GM12878 (cell line): ENCODE results near the gene ARHGEF3. TPM values are rescaled to one million over a fixed set of nuclear protein-coding genes. Genes with fewer than 3 reads are reported as not detected.

Source experiments
- ASH2L ChIP-seq: fragments of 300-600, 200-600 bp; sonication (generic); IDR thresholded peaks from 2 replicates; pipeline ENCODE4 v1.6.1; 2017; ENCODE audit warnings: low read depth, mild to moderate bottlenecking, borderline replicate concordance
- CTCF ChIP-seq, 3 experiments: IDR thresholded peaks in 2 of 3; conservative IDR thresholded peaks in 1 of 3; 2 replicates each; pipeline ENCODE4 v1.5.1; 2011; ENCODE audit warnings: low read depth in 3 of 3, low read length in 3 of 3, mild to moderate bottlenecking in 3 of 3, control low read depth in 2 of 3, moderate library complexity in 2 of 3, inconsistent platforms in 1 of 3, mixed read lengths in 1 of 3; ENCODE audit not compliant: control insufficient read depth in 2 of 3, insufficient read depth in 1 of 3; ENCODE audit errors: extremely low read depth in 1 of 3
- CUX1 ChIP-seq: IDR thresholded peaks from 2 replicates; pipeline ENCODE4 v1.6.1; 2012; ENCODE audit warnings: improper control_type of control experiment, low read depth, low read length; ENCODE audit not compliant: insufficient replicate concordance
- EED ChIP-seq: sonication (generic); IDR thresholded peaks from 2 replicates; pipeline ENCODE4 v1.6.1; 2016; ENCODE audit warnings: antibody characterized with exemption, low read depth
- ETV6 ChIP-seq, 2 experiments: fragments of 450-650 bp in 1 of 2; IDR thresholded peaks in 1 of 2; conservative IDR thresholded peaks in 1 of 2; 2 replicates each; pipeline ENCODE4 v1.6.1; 2014; ENCODE audit warnings: antibody characterized with exemption in 1 of 2, borderline replicate concordance in 1 of 2, low read depth in 1 of 2, mild to moderate bottlenecking in 1 of 2, moderate library complexity in 1 of 2
- IKZF2 ChIP-seq, 2 experiments: fragments of 450-650 bp; IDR thresholded peaks; 2 replicates each; pipeline ENCODE4 v1.6.1; 2017; ENCODE audit warnings: mild to moderate bottlenecking in 2 of 2, moderate library complexity in 2 of 2
- IRF4 ChIP-seq: IDR thresholded peaks from 2 replicates; pipeline ENCODE4 v1.6.1; 2011; ENCODE audit warnings: low read depth, low read length
- LARP7 ChIP-seq: fragments of 450-650 bp; IDR thresholded peaks from 2 replicates; pipeline ENCODE4 v1.6.1; 2017; ENCODE audit warnings: mild to moderate bottlenecking
- MXI1 ChIP-seq: fragments of 150-350 bp; IDR thresholded peaks from 2 replicates; pipeline ENCODE4 v1.6.1; 2011; ENCODE audit warnings: low read depth, mild to moderate bottlenecking, inconsistent platforms, low read length, improper control_type of control experiment
- MYC ChIP-seq: IDR thresholded peaks from 2 replicates; pipeline ENCODE4 v1.6.1; 2011; ENCODE audit warnings: mild to moderate bottlenecking, low read length, moderate library complexity, inconsistent platforms; ENCODE audit not compliant: insufficient read depth, insufficient replicate concordance, insufficient read length, severe bottlenecking
- SP1 ChIP-seq: IDR thresholded peaks from one replicate; pipeline ENCODE4 v1.6.1; 2011; ENCODE audit warnings: low read depth, low read length
- SREBF2 ChIP-seq: IDR thresholded peaks from 2 replicates; pipeline ENCODE4 v1.6.1; 2012; ENCODE audit warnings: mild to moderate bottlenecking, low read length
- SRF ChIP-seq, 2 experiments: IDR thresholded peaks; 2 replicates each; pipeline ENCODE4 v1.6.1; 2011; ENCODE audit warnings: low read depth in 2 of 2, low read length in 2 of 2, mild to moderate bottlenecking in 1 of 2, moderate library complexity in 1 of 2
- SUZ12 ChIP-seq: fragments of 200-600 bp; sonication (generic); IDR thresholded peaks from one replicate; pipeline ENCODE4 v1.6.1; 2018; ENCODE audit warnings: antibody characterized with exemption, mild to moderate bottlenecking; ENCODE audit not compliant: unreplicated experiment
- polyA plus RNA-seq, 11 experiments: library from polyadenylated mRNA; depleted of rRNA in 4 of 11; unstranded in 6 of 11; stranded (reverse) in 5 of 11; fragments of >200 nt; fragmentation: Nextera tagmentation in 4 of 11; fragmentation: Illumina TruSeq in 1 of 11; extraction: Ambion mirVana in 4 of 11; extraction: Trizol in 1 of 11; gene quantifications; 1 replicate in 1 of 11; 2 replicates in 10 of 11; pipeline versions ENCODE4 v1.2.1 to v1.2.3, GENCODE V29; 2011 to 2016; ENCODE audit warnings: inconsistent platforms in 2 of 11, missing spikeins in 2 of 11, low read depth in 1 of 11
- total RNA-seq, 4 experiments: library from RNA; depleted of rRNA in 3 of 4; stranded (reverse); fragments of >200 nt in 3 of 4; fragmentation: Illumina TruSeq in 1 of 4; extraction: Trizol in 1 of 4; gene quantifications; 2 replicates each; pipeline versions ENCODE4 v1.2.1 to v1.2.3, GENCODE V29; 2013 to 2021
- TF ChIP-seq, protein P1 (sequence below): IDR thresholded peaks from 2 replicates; pipeline ENCODE4 v1.6.1; 2012; ENCODE audit warnings: mild to moderate bottlenecking, low read depth, low read length
- TF ChIP-seq, protein P2 (sequence below): fragments of 450-650 bp; IDR thresholded peaks from 2 replicates; pipeline ENCODE4 v1.6.1; 2017; ENCODE audit warnings: borderline replicate concordance

The ARHGEF3 gene
- total and polyA plus RNA-seq, 10 of the 15 experiments (the other 5 are each of a cell fraction or from before 2014, with no cell fraction given): 21.8 to 78.7 (median 56.2) TPM

DNA sequence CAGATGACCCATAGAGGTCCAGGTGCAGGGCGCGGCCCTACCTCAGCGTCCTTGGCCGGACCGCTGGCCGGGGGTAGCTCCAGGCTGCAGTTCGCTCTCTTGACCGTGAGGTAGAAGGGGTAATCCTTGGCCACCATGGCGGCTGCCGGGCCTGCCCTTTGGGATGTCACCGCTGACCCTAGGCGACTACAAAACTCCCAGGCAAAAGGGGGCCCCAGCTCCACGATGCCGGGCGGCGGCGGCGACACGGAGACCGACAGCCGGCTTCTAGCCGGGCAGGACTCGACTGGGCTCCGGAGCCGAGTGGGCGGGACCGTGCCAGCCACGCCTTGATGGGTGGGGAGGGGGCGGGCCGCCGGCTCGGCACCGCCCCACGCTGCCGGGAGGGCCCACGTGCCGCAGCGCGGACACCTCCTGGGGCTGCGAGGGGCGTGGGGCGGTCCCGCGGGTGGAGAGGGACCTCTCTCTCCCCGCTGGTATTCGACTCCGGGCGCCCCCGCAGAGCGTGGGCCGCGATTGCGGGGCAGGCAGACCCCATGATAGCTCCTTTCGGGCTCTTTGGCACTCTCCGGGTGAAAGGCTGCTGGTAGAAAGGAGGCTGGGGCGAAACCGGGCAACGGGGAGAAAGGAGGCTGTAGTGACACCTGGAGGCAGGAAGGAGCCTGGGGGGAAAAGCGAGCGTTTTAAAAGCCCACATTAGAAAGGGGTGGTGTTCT is at the start of gene ARHGEF3 (continued):
- TF ChIP-seq, protein P1, sequence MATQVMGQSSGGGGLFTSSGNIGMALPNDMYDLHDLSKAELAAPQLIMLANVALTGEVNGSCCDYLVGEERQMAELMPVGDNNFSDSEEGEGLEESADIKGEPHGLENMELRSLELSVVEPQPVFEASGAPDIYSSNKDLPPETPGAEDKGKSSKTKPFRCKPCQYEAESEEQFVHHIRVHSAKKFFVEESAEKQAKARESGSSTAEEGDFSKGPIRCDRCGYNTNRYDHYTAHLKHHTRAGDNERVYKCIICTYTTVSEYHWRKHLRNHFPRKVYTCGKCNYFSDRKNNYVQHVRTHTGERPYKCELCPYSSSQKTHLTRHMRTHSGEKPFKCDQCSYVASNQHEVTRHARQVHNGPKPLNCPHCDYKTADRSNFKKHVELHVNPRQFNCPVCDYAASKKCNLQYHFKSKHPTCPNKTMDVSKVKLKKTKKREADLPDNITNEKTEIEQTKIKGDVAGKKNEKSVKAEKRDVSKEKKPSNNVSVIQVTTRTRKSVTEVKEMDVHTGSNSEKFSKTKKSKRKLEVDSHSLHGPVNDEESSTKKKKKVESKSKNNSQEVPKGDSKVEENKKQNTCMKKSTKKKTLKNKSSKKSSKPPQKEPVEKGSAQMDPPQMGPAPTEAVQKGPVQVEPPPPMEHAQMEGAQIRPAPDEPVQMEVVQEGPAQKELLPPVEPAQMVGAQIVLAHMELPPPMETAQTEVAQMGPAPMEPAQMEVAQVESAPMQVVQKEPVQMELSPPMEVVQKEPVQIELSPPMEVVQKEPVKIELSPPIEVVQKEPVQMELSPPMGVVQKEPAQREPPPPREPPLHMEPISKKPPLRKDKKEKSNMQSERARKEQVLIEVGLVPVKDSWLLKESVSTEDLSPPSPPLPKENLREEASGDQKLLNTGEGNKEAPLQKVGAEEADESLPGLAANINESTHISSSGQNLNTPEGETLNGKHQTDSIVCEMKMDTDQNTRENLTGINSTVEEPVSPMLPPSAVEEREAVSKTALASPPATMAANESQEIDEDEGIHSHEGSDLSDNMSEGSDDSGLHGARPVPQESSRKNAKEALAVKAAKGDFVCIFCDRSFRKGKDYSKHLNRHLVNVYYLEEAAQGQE: no peak
- TF ChIP-seq SREBF2 (no peak), SRF (IDR thresholded peaks at IDR 0.05; ENCODE audit: low read depth in 2 of 2, low read length in 2 of 2) (no peak), SP1 (peak; percentile 52), IRF4 (no peak), ETV6 (conservative IDR thresholded peaks at IDR 0.05 in 1 of 2, IDR thresholded peaks at IDR 0.05 in 1 of 2; ENCODE audit: borderline replicate concordance in 1 of 2, low read depth in 1 of 2) (no peak), CTCF (IDR thresholded peaks at IDR 0.05 in 2 of 3, conservative IDR thresholded peaks at IDR 0.05 in 1 of 3; ENCODE audit: control insufficient read depth in 2 of 3, extremely low read depth in 1 of 3, insufficient read depth in 1 of 3, low read depth in 3 of 3, low read length in 3 of 3) (peak; percentile 70 to 81 (median 75)), ASH2L (0 out of 2 replicates have a peak, but pooled peaks have one; percentile 46), IKZF2 (IDR thresholded peaks at IDR 0.05) (peak in 1 of 2 experiments; percentile 39; a peak in 1 of 4 replicates), MYC (no peak), CUX1 (no peak), MXI1 (peak; percentile 91), LARP7 (peak; percentile 71; the same call in 1 of the 2 replicates), SUZ12 (no peak), EED (peak; percentile 43; the same call in 1 of the 2 replicates)
- TF ChIP-seq, protein P2, sequence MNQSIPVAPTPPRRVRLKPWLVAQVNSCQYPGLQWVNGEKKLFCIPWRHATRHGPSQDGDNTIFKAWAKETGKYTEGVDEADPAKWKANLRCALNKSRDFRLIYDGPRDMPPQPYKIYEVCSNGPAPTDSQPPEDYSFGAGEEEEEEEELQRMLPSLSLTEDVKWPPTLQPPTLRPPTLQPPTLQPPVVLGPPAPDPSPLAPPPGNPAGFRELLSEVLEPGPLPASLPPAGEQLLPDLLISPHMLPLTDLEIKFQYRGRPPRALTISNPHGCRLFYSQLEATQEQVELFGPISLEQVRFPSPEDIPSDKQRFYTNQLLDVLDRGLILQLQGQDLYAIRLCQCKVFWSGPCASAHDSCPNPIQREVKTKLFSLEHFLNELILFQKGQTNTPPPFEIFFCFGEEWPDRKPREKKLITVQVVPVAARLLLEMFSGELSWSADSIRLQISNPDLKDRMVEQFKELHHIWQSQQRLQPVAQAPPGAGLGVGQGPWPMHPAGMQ: no peak
